Natural killer cell (primary cell): ENCODE measurements around the gene SNAI3. TPM values are rescaled to one million over a fixed set of nuclear protein-coding genes. Genes with fewer than 3 reads are reported as not detected.
A peak's percentile ranks its signal among the peaks of the same experiment; 100 is the strongest.

Source experiments
- ATAC-seq, 3 donors: fragments of 150-1000 bp in 2 of 3; fragments of 200-7000 bp in 1 of 3; cut with Tn5 transposase; 1 replicate in 1 of 3; 2 replicates in 2 of 3; pipeline ENCODE4 v1.10.0; 2021; ENCODE audit warnings: mild to moderate bottlenecking in 2 of 3, moderate library complexity in 2 of 3
- DNase-seq, 2 donors: peaks; one replicate each; pipeline versions ENCODE4 v3.0.0 to v3.0.0-alpha.2; 2013 to 2021; ENCODE audit warnings: mixed read lengths in 1 of 2
- H3K27ac ChIP-seq: one replicate; pipeline ENCODE4 v1.5.1; 2013; ENCODE audit warnings: mild to moderate bottlenecking, low read length
- H3K27me3 ChIP-seq: one replicate; pipeline ENCODE4 v1.6.1; 2013; ENCODE audit warnings: low read length; ENCODE audit not compliant: control insufficient read depth, insufficient read depth
- H3K36me3 ChIP-seq: one replicate; pipeline ENCODE4 v1.6.1; 2013; ENCODE audit warnings: low read length; ENCODE audit not compliant: control insufficient read depth, insufficient read depth
- H3K4me1 ChIP-seq: one replicate; pipeline ENCODE4 v1.6.1; 2013; ENCODE audit warnings: low read length; ENCODE audit not compliant: control insufficient read depth, insufficient read depth
- H3K4me3 ChIP-seq: one replicate; pipeline ENCODE4 v1.5.1; 2013; ENCODE audit warnings: low read length
- H3K9me3 ChIP-seq: one replicate; pipeline ENCODE4 v1.6.1; 2013; ENCODE audit warnings: low read length; ENCODE audit not compliant: control insufficient read depth, insufficient read depth
- H3K27ac Mint-ChIP-seq, 2 donors: one replicate each; pipeline ENCODE4 v1.8.0; 2022; ENCODE audit warnings: mild to moderate bottlenecking in 2 of 2, mixed read lengths in 2 of 2, moderate library complexity in 1 of 2
- H3K27me3 Mint-ChIP-seq, 2 donors: one replicate each; pipeline ENCODE4 v1.8.0; 2022; ENCODE audit warnings: low read depth in 2 of 2, mixed read lengths in 2 of 2
- H3K36me3 Mint-ChIP-seq: one replicate; pipeline ENCODE4 v1.8.0; 2022; ENCODE audit warnings: mixed read lengths
- H3K4me1 Mint-ChIP-seq, 2 donors: one replicate each; pipeline ENCODE4 v1.8.0; 2022; ENCODE audit warnings: mixed read lengths in 2 of 2
- H3K4me3 Mint-ChIP-seq: one replicate; pipeline ENCODE4 v1.8.0; 2022; ENCODE audit warnings: mild to moderate bottlenecking, moderate library complexity, mixed read lengths
- H3K9me3 Mint-ChIP-seq, 2 donors: one replicate each; pipeline ENCODE4 v1.8.0; 2022; ENCODE audit warnings: mixed read lengths in 2 of 2
- CTCF ChIP-seq: fragments of 200-600 bp; IDR thresholded peaks from one replicate; pipeline ENCODE4 v1.8.0; 2022; ENCODE audit warnings: antibody characterized with exemption
- WGBS: methylation state at CpG from one replicate; pipeline ENCODE4 v1.1.7; 2013; ENCODE audit warnings: missing lambda C conversion rate; ENCODE audit not compliant: insufficient coverage; 5-methylcytosine and 5-hydroxymethylcytosine counted together
- intact Hi-C: fragments of 100-400 bp; cut with micrococcal nuclease; formaldehyde crosslinking; loops from one replicate; pipeline ENCODE4 v1.14.2; 2022
- total RNA-seq, 4 donors: library from RNA; stranded (reverse); fragments of 120-200 nt in 1 of 4; gene quantifications; one replicate each; pipeline versions ENCODE4 v1.2.3 to v1.2.4, GENCODE V29; 2013 to 2022

SNAI3 gene
- total RNA-seq, 3 donors from 2014 or later (not counting 1 experiment from before 2014, with no cell fraction given) = 8.2 to 9.2 (median 8.4) TPM

- no peaks in the 10 kb centered on the region for H3K27me3 Mint-ChIP-seq
- intact Hi-C loops = no loop called here
- WGBS = 91% methylated on average over 38 of the region's 39 CpGs
- H3K27ac Mint-ChIP-seq = no peak overlapping the region
- Histone ChIP-seq H3K4me1 (peaks cover 58% of the 10 kb centered on the region), H3K4me3 (no peak overlapping the region), H3K36me3 (peaks cover 38% of the 10 kb centered on the region), H3K9me3 (no peaks in the 10 kb centered on the region), H3K27me3 (no peaks in the 10 kb centered on the region), H3K27ac (no peak overlapping the region)
- H3K36me3 Mint-ChIP-seq = no peaks in the 10 kb centered on the region
- H3K4me1 Mint-ChIP-seq = peaks cover 14 to 46% of the 10 kb centered on the region in 2 donors
- H3K4me3 Mint-ChIP-seq = no peak overlapping the region
- TF ChIP-seq CTCF = no peak
- ATAC-seq = no peak
- no peaks in the 10 kb centered on the region for H3K9me3 Mint-ChIP-seq
- DNase-seq = no peak
Observed at GRCh38 chr16:88693420-88694177, 7.3 kb upstream of the SNAI3 start.

GRCh38 chr16:88692861-88693260, 6.6 kb upstream of the SNAI3 start:
- peaks cover 14 to 40% of the 10 kb centered on the region in 2 donors for H3K4me1 Mint-ChIP-seq
- H3K9me3 ChIP-seq = no peaks in the 10 kb centered on the region
- ATAC-seq = no peak
- peaks cover 30% of the 10 kb centered on the region for H3K36me3 ChIP-seq
- H3K4me3 Mint-ChIP-seq = peak overlapping the region; percentile 68
- intact Hi-C loops = no loop called here
- H3K27ac ChIP-seq = peak overlapping the region; percentile 28
- H3K4me1 ChIP-seq = peaks cover 50% of the 10 kb centered on the region
- 41% methylated on average over 10 of the region's 10 CpGs for WGBS
- H3K27me3 ChIP-seq = no peaks in the 10 kb centered on the region
- no peak for TF ChIP-seq CTCF
- H3K27ac Mint-ChIP-seq = peak overlapping the region in 1 of 2 donors; percentile 69
- DNase-seq = peak in 1 of 2 donors; percentile 45
- H3K4me3 ChIP-seq = no peak overlapping the region
- H3K36me3 Mint-ChIP-seq = no peaks in the 10 kb centered on the region
- H3K9me3 Mint-ChIP-seq = no peaks in the 10 kb centered on the region
- H3K27me3 Mint-ChIP-seq = no peaks in the 10 kb centered on the region

- Histone ChIP-seq H3K4me3 (no peak overlapping the region), H3K36me3 (peaks cover 23% of the 10 kb centered on the region), H3K27me3 (no peaks in the 10 kb centered on the region), H3K9me3 (no peaks in the 10 kb centered on the region), H3K4me1 (peaks cover 46% of the 10 kb centered on the region), H3K27ac (no peak overlapping the region)
- DNase-seq (peak in 1 of 2 donors; percentile 40), ATAC-seq (peak; percentile 44 to 80 (median 61))
- Mint-ChIP-seq H3K27me3 (no peaks in the 10 kb centered on the region), H3K27ac (no peak overlapping the region), H3K9me3 (no peaks in the 10 kb centered on the region), H3K4me1 (peaks cover 14 to 36% of the 10 kb centered on the region in 2 donors), H3K36me3 (no peaks in the 10 kb centered on the region), H3K4me3 (peak overlapping the region; percentile 35)
- TF ChIP-seq CTCF = no peak
- intact Hi-C loops = no loop called here
- WGBS = 16% methylated on average over 26 of the region's 26 CpGs
Observed at GRCh38 chr16:88691924-88692560, 5.7 kb upstream of the SNAI3 start.
